ENCODE data around the gene HNRNPL. TPM values are rescaled to one million over a fixed set of nuclear protein-coding genes. Genes with fewer than 3 reads are reported as not detected.

The HNRNPL gene
- polyA plus RNA-seq, 1 experiment, result 316 TPM

DNA sequence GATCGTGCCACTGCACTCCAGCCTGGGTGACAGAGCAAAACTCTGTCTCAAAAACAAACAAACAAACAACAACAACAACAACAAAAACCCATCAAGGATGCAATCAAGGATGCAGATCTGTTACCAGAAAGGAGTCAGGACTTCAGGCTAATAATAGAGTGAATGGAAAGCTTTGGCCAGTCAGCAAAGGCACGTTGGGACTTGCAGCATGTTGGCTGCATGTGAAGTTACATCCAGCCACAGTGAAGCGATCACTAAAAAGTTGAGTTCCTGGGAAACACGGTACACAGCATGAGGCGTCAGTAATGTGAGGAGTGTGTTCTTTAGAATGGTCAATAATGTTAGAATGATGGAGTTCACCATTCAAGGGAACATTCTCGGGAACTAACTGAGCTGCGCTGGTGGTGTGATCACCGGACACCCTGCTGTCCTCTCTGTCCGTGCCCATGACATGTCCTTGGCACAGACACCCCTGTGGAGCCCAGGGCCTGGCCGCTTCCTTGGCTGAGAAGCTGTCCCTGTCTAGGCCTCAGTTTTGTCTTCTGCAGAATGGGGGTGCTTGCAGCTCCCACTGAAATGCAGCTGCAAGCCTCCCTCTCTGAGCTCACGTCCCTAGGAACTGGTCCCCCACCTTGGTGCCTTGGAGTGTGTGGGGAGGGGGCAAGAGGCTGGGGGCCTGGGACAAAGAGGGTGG is 63.1 kb downstream of the HNRNPL start:
- TF ChIP-seq, protein P1, sequence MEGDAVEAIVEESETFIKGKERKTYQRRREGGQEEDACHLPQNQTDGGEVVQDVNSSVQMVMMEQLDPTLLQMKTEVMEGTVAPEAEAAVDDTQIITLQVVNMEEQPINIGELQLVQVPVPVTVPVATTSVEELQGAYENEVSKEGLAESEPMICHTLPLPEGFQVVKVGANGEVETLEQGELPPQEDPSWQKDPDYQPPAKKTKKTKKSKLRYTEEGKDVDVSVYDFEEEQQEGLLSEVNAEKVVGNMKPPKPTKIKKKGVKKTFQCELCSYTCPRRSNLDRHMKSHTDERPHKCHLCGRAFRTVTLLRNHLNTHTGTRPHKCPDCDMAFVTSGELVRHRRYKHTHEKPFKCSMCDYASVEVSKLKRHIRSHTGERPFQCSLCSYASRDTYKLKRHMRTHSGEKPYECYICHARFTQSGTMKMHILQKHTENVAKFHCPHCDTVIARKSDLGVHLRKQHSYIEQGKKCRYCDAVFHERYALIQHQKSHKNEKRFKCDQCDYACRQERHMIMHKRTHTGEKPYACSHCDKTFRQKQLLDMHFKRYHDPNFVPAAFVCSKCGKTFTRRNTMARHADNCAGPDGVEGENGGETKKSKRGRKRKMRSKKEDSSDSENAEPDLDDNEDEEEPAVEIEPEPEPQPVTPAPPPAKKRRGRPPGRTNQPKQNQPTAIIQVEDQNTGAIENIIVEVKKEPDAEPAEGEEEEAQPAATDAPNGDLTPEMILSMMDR (IDR thresholded peaks at IDR 0.05; ENCODE audit: low read depth, low read length), result no peak
- Histone ChIP-seq H3K9me3 (ENCODE audit: control insufficient read depth, insufficient read depth, low read length) (no peaks in the 10 kb centered on the region), H3K27ac (ENCODE audit: low read depth, low read length) (no peak overlapping the region), H3K4me3 (ENCODE audit: low read depth, low read length) (no peak overlapping the region), H3K27me3 (ENCODE audit: control insufficient read depth, insufficient read depth, low read length) (peaks cover 4% of the 10 kb centered on the region)
- DNase-seq (ENCODE audit: low read depth, low spot score), result no peak
- POLR2A ChIA-PET, result no interaction called here
- CTCF ChIA-PET, result interaction anchor here (1.3 kb wide), 1 partner anchor 17 kb away, joined by 9 read pairs; no protein-coding TSS in a partner anchor

Small RNAs within 50 kb of the gene (small RNA-seq; reads per million reads assigned to genes)
- gene RNU6-140P (ENCODE audit: insufficient read length, low read depth), result not detected

Other genes with a start within 250 kb of the HNRNPL start
- 0.09 and 0.31 TPM in 2 replicates for gene MAP4K1, start 232.0 kb downstream of the HNRNPL start, polyA plus RNA-seq (2011; rRNA removed)
- gene EIF3K, start 230.8 kb downstream of the HNRNPL start, polyA plus RNA-seq (2011; rRNA removed), result 168 and 250 TPM in 2 replicates
- 300 and 359 TPM in 2 replicates for gene ACTN4, start 202.3 kb downstream of the HNRNPL start, polyA plus RNA-seq (2011; rRNA removed)
- 0.66 and 0.69 TPM in 2 replicates for gene CAPN12, start 105.5 kb downstream of the HNRNPL start, polyA plus RNA-seq (2011; rRNA removed)
- gene LGALS7, start 76.5 kb downstream of the HNRNPL start, polyA plus RNA-seq (2011; rRNA removed), result not detected in 2 replicates
- gene LGALS7B, start 60.8 kb downstream of the HNRNPL start, polyA plus RNA-seq (2011; rRNA removed), result not detected in 2 replicates
- gene LGALS4, start 37.0 kb downstream of the HNRNPL start, polyA plus RNA-seq (2011; rRNA removed), result 0.07 TPM in 1 of 2 replicates, not detected in the other
- 86.5 and 109 TPM in 2 replicates for gene ECH1, start 18.2 kb downstream of the HNRNPL start, polyA plus RNA-seq (2011; rRNA removed)
- 1.6 TPM in 2 replicates for gene RINL, start 28.3 kb upstream of the HNRNPL start, polyA plus RNA-seq (2011; rRNA removed)
- 45.5 and 61.3 TPM in 2 replicates for gene SIRT2, start 49.6 kb upstream of the HNRNPL start, polyA plus RNA-seq (2011; rRNA removed)
- 9.9 and 14.1 TPM in 2 replicates for gene NFKBIB, start 50.0 kb upstream of the HNRNPL start, polyA plus RNA-seq (2011; rRNA removed)
- 0.09 TPM in 1 of 2 replicates, not detected in the other for gene CCER2, start 62.2 kb upstream of the HNRNPL start, polyA plus RNA-seq (2011; rRNA removed)
- gene SARS2, start 80.8 kb upstream of the HNRNPL start, polyA plus RNA-seq (2011; rRNA removed), result 10.1 and 16.2 TPM in 2 replicates
- gene MRPS12, start 81.0 kb upstream of the HNRNPL start, polyA plus RNA-seq (2011; rRNA removed), result 19.7 and 28.3 TPM in 2 replicates
- gene FBXO17, start 125.8 kb upstream of the HNRNPL start, polyA plus RNA-seq (2011; rRNA removed), result 10.8 and 11.6 TPM in 2 replicates
- gene FBXO27, start 182.6 kb upstream of the HNRNPL start, polyA plus RNA-seq (2011; rRNA removed), result 2.0 and 2.4 TPM in 2 replicates
- gene ACP7, start 234.4 kb upstream of the HNRNPL start, polyA plus RNA-seq (2011; rRNA removed), result not detected in 2 replicates

Measured in AG04450 (cell line).